Bladder microvascular endothelial cell (primary cell): ENCODE results near the gene NXNL1. TPM values are rescaled to one million over a fixed set of nuclear protein-coding genes. Genes with fewer than 3 reads are reported as not detected.

Source experiments
- total RNA-seq: library from RNA; depleted of rRNA; stranded (reverse); fragments of >200 nt; gene quantifications from 2 replicates; pipeline ENCODE4 v1.2.3, GENCODE V29; 2014

NXNL1 gene, protein sequence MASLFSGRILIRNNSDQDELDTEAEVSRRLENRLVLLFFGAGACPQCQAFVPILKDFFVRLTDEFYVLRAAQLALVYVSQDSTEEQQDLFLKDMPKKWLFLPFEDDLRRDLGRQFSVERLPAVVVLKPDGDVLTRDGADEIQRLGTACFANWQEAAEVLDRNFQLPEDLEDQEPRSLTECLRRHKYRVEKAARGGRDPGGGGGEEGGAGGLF
- total RNA-seq: not detected in 2 replicates

DNA sequence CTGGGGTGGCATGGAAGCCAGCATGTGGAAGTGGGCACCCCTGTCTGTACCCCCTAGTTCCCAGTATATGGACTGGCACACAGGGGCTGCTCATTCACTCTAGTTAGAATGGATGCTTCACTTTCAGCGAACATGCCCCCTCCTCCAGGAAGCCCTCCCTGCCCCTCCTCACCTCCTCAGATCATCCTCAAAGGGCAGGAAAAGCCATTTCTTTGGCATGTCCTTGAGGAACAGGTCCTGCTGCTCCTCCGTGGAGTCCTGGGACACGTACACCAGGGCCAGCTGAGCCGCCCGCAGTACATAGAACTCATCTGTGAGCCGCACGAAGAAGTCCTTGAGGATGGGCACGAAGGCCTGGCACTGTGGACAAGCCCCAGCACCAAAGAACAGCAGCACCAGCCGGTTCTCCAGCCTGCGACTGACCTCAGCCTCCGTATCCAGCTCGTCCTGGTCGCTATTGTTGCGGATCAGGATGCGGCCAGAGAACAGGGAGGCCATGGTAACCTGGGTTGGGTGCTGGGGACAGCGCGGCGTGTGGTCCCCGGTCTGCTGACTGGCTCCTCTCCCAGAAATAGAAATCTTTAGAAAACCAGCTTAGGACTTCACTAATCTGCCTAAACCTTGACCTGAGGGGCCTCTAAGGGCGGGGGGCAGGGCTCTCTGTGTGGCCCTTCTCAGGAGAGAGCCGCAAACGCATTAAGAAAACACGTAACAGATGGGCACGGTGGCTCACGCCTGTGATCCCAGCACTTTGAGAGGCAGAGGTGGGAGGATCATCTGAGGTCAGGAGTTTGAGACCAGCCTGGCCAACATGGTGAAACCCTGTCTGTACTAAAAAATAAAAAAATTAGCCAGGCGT, at the start of gene NXNL1:
Gene NXNL1, minus strand, starts transcription at position 555 of the 859 bp plus-strand sequence. Its CDS starts 57 bp downstream, at position 498.

DNA sequence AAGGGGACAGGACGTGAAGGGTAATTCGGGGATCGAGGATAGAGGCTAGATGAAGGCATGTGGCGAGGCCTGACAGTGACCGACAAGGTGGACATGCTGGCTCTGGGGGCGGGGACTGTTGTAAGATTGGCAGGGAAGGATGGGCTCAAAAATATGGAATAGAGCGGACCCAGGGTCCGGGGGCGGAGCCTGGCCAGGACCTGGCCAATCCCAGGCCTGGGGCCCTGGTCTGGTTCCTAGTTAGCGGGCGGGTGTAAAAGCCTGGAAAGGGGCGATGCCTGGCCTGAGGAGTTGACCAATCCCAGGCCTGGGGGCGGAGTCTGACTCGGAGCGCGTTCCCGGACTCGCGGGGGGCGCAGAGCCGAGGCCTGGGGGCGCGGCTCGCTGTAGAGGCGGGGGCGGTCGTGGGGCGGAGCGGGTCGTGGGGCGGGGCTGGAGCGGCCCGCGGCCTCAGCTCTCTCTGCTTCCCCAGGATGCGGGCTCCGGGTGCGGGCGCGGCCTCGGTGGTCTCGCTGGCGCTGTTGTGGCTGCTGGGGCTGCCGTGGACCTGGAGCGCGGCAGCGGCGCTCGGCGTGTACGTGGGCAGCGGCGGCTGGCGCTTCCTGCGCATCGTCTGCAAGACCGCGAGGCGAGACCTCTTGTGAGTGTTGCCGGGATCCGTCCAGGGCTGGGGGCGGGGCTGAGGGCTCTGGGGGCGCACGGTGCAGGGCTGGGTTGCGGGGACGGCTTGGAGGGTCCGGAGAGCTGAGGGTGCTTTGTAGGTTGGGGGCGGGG, 9.5 kb upstream of the NXNL1 start, which contains the start of gene SLC27A1:
Gene SLC27A1, plus strand, starts transcription at position 457 of the 774 bp plus-strand sequence. Its CDS starts 17 bp downstream, at position 474.

DNA sequence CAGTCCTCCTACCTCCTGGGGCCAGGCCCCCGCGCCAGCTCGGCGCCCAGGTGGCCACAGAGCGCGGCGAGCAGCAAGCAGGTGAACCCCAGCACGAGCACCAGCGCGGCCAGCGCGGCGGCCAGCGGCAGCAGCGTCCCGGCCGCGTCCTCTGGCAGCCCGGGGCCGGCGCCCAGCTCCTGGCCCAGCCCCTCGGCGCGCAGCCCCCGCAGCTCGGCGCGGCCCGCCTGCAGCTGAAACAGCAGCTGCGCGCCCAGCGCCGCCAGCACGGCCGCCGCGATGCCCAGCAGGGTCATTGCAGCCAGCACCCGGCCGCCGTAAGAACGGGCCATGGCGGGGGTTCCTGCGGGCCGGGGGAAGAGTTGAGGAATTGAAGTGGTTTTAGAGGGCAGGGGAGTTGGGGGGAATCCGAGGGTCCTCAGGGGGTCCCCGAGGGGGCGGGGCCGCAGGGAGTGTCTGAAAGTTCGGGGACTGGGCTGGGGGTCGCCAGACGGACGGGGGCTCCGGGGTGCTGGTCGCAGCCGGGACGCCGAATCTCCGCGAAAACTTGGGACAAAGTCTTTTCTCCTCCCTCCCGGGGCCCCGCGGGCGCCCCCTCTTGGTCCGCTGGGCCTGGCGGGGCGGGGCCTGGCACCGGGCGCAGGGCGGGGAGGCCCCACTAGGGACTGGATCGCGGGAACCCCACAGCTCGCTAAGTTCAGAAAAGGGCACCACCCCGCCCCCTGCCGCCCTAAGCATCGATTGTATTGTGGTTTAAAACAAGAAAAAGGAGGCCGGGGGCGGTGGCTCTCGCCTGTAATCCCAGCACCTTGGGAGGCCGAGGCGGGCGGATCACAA, 12.4 kb downstream of the NXNL1 start, which contains the start of gene TMEM221:
Gene TMEM221, minus strand, starts transcription at position 538 of the 837 bp plus-strand sequence. Its CDS starts 206 bp downstream, at position 332.

DNA sequence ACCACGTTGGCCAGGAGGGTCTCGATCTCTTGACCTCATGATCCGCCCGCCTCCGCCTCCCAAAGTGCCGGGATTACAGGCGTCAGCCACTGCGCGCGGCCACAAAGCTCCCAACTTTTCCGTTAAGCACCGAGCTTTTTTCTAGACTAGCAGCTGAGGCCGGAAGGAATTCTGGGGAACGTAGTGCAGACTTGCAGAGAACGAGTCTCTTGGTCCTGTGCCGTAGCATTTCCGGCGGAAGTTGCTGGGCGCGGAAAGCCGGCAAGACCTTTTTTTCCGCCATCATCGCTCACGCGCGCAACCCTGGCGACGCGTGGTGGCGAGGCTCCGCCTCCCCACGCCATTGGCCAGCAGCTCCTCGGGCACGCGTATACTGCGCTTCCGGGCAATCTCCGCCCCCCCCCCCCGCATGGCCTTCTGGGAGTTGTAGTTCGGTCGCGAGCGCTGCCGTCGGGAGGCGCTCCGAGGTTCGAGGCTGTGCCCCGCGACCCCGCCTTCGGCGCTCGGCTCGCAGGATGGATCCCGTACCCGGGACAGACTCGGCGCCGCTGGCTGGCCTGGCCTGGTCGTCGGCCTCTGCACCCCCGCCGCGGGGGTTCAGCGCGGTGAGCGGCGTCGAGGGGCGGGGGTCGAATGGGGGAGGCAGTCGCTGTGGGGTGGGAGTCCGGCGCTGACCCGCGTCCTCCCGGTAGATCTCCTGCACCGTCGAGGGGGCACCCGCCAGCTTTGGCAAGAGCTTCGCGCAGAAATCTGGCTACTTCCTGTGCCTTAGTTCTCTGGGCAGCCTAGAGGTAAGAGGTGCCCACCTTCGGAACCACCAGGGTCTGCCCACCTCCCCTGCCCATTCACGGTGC, 40.9 kb downstream of the NXNL1 start, which contains the start of gene MVB12A:
Gene MVB12A, plus strand, starts transcription at position 427 of the 854 bp plus-strand sequence. Its CDS starts 89 bp downstream, at position 516.

Other genes with a start within 250 kb of the NXNL1 start
- 12.8 and 22.0 TPM in 2 replicates for gene USE1, start 245.6 kb downstream of the NXNL1 start, total RNA-seq
- 1.5 and 2.1 TPM in 2 replicates for gene OCEL1, start 234.7 kb downstream of the NXNL1 start, total RNA-seq
- gene NR2F6, start 215.0 kb downstream of the NXNL1 start, total RNA-seq: 29.3 and 39.3 TPM in 2 replicates
- gene USHBP1, start 196.2 kb downstream of the NXNL1 start, total RNA-seq: 27.4 and 34.0 TPM in 2 replicates
- gene BABAM1, start 193.5 kb downstream of the NXNL1 start, total RNA-seq: 91.3 and 113 TPM in 2 replicates
- 0.49 and 0.76 TPM in 2 replicates for gene ANKLE1, start 179.0 kb downstream of the NXNL1 start, total RNA-seq
- gene ABHD8, start 157.5 kb downstream of the NXNL1 start, total RNA-seq: 5.2 and 7.2 TPM in 2 replicates
- 16.3 and 24.4 TPM in 2 replicates for gene MRPL34, start 155.1 kb downstream of the NXNL1 start, total RNA-seq
- 14.4 and 38.8 TPM in 2 replicates for gene DDA1, start 151.4 kb downstream of the NXNL1 start, total RNA-seq
- 2.4 and 6.1 TPM in 2 replicates for gene ANO8, start 126.1 kb downstream of the NXNL1 start, total RNA-seq
- 10.4 and 32.6 TPM in 2 replicates for gene GTPBP3, start 123.4 kb downstream of the NXNL1 start, total RNA-seq
- gene PLVAP, start 83.6 kb downstream of the NXNL1 start, total RNA-seq: 11.8 and 12.5 TPM in 2 replicates
- gene CCDC194, start 66.7 kb downstream of the NXNL1 start, total RNA-seq: not detected in 2 replicates
- 36.9 and 54.1 TPM in 2 replicates for gene BST2, start 55.3 kb downstream of the NXNL1 start, total RNA-seq
- gene MVB12A, start 40.9 kb downstream of the NXNL1 start, total RNA-seq: 20.9 and 36.8 TPM in 2 replicates
- gene TMEM221, start 12.3 kb downstream of the NXNL1 start, total RNA-seq: not detected in 2 replicates
- 10.0 and 30.6 TPM in 2 replicates for gene SLC27A1, start 9.6 kb upstream of the NXNL1 start, total RNA-seq
- 49.5 and 52.9 TPM in 2 replicates for gene PGLS, start 50.7 kb upstream of the NXNL1 start, total RNA-seq
- gene COLGALT1, start 94.7 kb upstream of the NXNL1 start, total RNA-seq: 107 and 188 TPM in 2 replicates
- gene UNC13A, start 227.4 kb upstream of the NXNL1 start, total RNA-seq: 0.16 and 0.57 TPM in 2 replicates